ENCODE results near the gene IL1R2. TPM values are rescaled to one million over a fixed set of nuclear protein-coding genes. Genes with fewer than 3 reads are reported as not detected.

IL1R2 gene
- total RNA-seq, 2 experiments from 2014 or later, result 0.88 TPM; not detected in 1

GRCh38 chr2:101963198-101963597, 28.6 kb upstream of the IL1R2 start:
- Mint-ChIP-seq H3K27ac (no peak overlapping the region), H3K9me3 (ENCODE audit: low read depth) (peaks cover 5% of the 10 kb centered on the region), H3K4me3 (no peak overlapping the region), H3K27me3 (peaks cover 13% of the 10 kb centered on the region), H3K36me3 (peaks cover 3% of the 10 kb centered on the region), H3K4me1 (no peaks in the 10 kb centered on the region)
- CTCF ChIA-PET, result no interaction called here
- DNase-seq (peak; percentile 11), ATAC-seq (no peak)

GRCh38 chr2:101967826-101968513, 23.8 kb upstream of the IL1R2 start:
- Mint-ChIP-seq H3K27ac (no peak overlapping the region), H3K4me1 (peaks cover 7% of the 10 kb centered on the region)
- no peak for DNase-seq

GRCh38 chr2:101969723-101970122, 22.0 kb upstream of the IL1R2 start:
- Mint-ChIP-seq H3K36me3 (peaks cover 16% of the 10 kb centered on the region), H3K4me1 (peaks cover 18% of the 10 kb centered on the region), H3K27me3 (peaks cover 5% of the 10 kb centered on the region), H3K9me3 (ENCODE audit: low read depth) (peaks cover 15% of the 10 kb centered on the region), H3K27ac (no peak overlapping the region), H3K4me3 (no peak overlapping the region)
- no peak for ATAC-seq
- CTCF ChIA-PET, result no interaction called here
- no peak for DNase-seq

More at GRCh38 chr2:101967826-101968513, 23.8 kb upstream of the IL1R2 start:
- ATAC-seq, result no peak
- Mint-ChIP-seq H3K36me3 (peaks cover 13% of the 10 kb centered on the region), H3K4me3 (no peak overlapping the region), H3K9me3 (ENCODE audit: low read depth) (peaks cover 9% of the 10 kb centered on the region), H3K27me3 (peaks cover 13% of the 10 kb centered on the region)
- CTCF ChIA-PET, result no interaction called here

DNA sequence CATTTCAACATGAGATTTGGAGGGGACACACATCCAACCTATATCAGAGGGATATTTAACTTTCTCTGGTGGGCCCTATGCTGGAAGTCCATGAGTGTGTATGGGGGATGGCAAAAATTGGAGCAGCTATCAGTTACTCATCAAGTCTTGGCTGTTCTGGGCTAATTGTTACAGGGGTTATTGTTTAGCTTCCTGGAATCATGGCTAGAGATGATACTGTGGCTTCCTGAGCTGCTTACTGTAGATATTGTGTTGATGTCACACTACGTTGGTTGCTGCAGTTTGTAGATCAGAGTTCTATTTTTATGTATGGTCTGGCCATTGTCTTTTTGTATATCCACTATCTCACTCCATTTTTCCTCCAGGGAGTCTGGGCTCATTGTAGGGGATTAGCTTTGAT, 20.9 kb upstream of the IL1R2 start:
- DNase-seq, result no peak
- Mint-ChIP-seq H3K4me1 (peaks cover 18% of the 10 kb centered on the region), H3K36me3 (peaks cover 16% of the 10 kb centered on the region), H3K4me3 (no peak overlapping the region), H3K9me3 (ENCODE audit: low read depth) (peaks cover 15% of the 10 kb centered on the region), H3K27me3 (peaks cover 5% of the 10 kb centered on the region), H3K27ac (no peak overlapping the region)
- no peak for ATAC-seq
- CTCF ChIA-PET, result no interaction called here

- Mint-ChIP-seq H3K27me3 (peaks cover 5% of the 10 kb centered on the region), H3K4me1 (peaks cover 18% of the 10 kb centered on the region), H3K9me3 (ENCODE audit: low read depth) (peaks cover 15% of the 10 kb centered on the region), H3K36me3 (peaks cover 16% of the 10 kb centered on the region), H3K27ac (no peak overlapping the region), H3K4me3 (no peak overlapping the region)
- CTCF ChIA-PET, result interaction anchor here (1.0 kb wide), 1 partner anchor 49 kb away, joined by 3 read pairs; no protein-coding TSS in a partner anchor
- ATAC-seq (no peak), DNase-seq (no peak)
Observed at GRCh38 chr2:101971836-101972235, 19.9 kb upstream of the IL1R2 start.

DNA sequence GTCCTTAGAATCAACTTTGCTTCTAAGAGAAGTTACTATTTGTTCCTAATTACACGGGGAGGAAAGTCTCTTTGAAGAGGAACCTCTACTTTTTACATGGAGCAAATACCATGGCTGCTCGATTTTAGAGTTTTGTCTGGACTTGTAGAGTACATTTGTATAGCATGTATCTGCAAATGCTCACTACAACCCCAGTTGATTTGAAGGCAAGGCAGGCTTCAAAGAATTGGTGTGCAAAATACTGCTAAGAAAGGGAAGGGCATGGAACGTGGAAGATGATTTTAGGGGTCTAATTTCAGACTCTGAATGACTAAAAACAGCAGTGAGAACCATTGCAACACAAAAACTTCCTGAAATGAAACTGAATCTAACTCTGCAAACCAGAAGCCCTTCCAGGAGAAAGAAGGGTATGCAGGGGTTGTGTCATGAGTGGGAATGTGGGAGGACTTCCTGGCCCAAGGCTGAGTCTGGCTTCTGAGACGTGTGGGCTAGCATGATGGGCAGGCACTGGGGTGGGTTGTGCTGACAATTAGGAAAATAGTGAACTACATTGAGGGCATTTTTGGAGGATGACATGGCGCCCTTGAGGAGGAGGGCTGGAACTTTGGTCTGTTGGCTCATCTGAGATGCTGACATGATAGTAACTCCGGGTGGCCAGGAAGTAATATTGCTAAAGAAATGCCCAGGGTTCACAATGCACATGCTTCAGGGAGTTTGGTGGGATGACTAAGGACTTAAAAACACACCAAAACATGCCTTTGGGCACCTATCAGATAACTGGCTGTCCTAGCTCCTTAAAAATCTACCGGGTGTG, 18.9 kb upstream of the IL1R2 start:
- ATAC-seq (no peak), DNase-seq (no peak)
- Mint-ChIP-seq H3K4me1 (peaks cover 18% of the 10 kb centered on the region), H3K27me3 (no peaks in the 10 kb centered on the region), H3K9me3 (ENCODE audit: low read depth) (peaks cover 15% of the 10 kb centered on the region), H3K4me3 (no peak overlapping the region), H3K27ac (no peak overlapping the region), H3K36me3 (peaks cover 16% of the 10 kb centered on the region)
- CTCF ChIA-PET, result interaction anchor here (1.0 kb wide), 1 partner anchor 48 kb away, joined by 3 read pairs; no protein-coding TSS in a partner anchor

GRCh38 chr2:101974663-101975062, 17.1 kb upstream of the IL1R2 start:
- Mint-ChIP-seq H3K4me1 (peaks cover 18% of the 10 kb centered on the region), H3K36me3 (peaks cover 16% of the 10 kb centered on the region), H3K9me3 (ENCODE audit: low read depth) (peaks cover 15% of the 10 kb centered on the region), H3K4me3 (no peak overlapping the region), H3K27ac (no peak overlapping the region), H3K27me3 (no peaks in the 10 kb centered on the region)
- CTCF ChIA-PET, result no interaction called here
- DNase-seq, result no peak
- ATAC-seq, result no peak

- H3K9me3 Mint-ChIP-seq (ENCODE audit: low read depth), result peaks cover 12% of the 10 kb centered on the region
- H3K27ac Mint-ChIP-seq, result no peak overlapping the region
- CTCF ChIA-PET, result interaction anchor here (1.0 kb wide), 1 partner anchor 45 kb away, joined by 3 read pairs; no protein-coding TSS in a partner anchor
- peaks cover 13% of the 10 kb centered on the region for H3K36me3 Mint-ChIP-seq
- no peak overlapping the region for H3K4me3 Mint-ChIP-seq
- DNase-seq (no peak), ATAC-seq (no peak)
- H3K27me3 Mint-ChIP-seq, result no peaks in the 10 kb centered on the region
- peaks cover 18% of the 10 kb centered on the region for H3K4me1 Mint-ChIP-seq
Observed at GRCh38 chr2:101975171-101975870, 16.4 kb upstream of the IL1R2 start.

DNA sequence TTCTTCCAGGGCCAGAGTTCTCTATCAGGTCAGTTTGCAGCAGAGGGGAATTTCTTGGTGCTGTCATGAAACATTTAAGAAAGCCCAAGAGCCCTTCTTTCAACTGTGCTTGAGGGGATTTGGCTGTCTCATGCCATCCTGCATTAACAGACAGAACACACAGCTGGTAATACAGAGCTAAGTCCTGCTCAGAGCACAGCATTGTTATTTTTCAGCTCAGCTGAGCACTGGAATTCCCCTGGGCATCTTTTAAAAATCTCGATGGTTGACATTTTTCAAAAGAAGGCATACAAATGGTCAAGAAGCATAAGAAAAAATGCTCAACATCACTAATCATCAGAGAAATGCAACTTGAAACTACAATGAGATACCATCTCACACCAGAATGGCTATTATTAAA, 14.9 kb upstream of the IL1R2 start:
- H3K36me3 Mint-ChIP-seq, result peaks cover 3% of the 10 kb centered on the region
- no peak for ATAC-seq

DNA sequence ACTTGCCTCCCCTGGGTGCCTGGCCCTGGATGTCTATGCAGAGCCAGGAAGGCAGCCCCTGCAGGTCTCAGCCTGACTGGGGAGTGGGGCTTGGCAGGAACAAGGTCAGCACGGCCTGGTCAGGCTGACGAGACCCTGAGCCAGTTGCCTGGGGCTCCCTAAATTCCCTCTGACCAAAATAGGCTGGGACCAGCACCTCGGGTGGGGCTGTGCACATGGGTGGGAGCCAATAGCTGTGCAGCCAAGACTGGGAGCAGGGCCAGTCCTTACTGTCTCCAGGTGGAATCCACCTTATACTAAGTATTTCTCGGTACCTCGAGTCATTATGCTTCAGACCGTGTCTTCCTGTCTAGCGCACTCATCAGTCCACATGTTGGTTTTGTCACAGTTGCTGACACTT, 11.4 kb upstream of the IL1R2 start:
- Mint-ChIP-seq H3K4me1 (peaks cover 5% of the 10 kb centered on the region), H3K27me3 (no peaks in the 10 kb centered on the region)

More for the DNA sequence above, 14.9 kb upstream of the IL1R2 start:
- Mint-ChIP-seq H3K4me3 (no peak overlapping the region), H3K27me3 (no peaks in the 10 kb centered on the region), H3K4me1 (peaks cover 23% of the 10 kb centered on the region), H3K9me3 (ENCODE audit: low read depth) (peaks cover 6% of the 10 kb centered on the region), H3K27ac (no peak overlapping the region)
- CTCF ChIA-PET, result interaction anchor here (1.3 kb wide), 1 partner anchor 264 kb away, joined by 3 read pairs; no protein-coding TSS in a partner anchor
- DNase-seq, result no peak

DNA sequence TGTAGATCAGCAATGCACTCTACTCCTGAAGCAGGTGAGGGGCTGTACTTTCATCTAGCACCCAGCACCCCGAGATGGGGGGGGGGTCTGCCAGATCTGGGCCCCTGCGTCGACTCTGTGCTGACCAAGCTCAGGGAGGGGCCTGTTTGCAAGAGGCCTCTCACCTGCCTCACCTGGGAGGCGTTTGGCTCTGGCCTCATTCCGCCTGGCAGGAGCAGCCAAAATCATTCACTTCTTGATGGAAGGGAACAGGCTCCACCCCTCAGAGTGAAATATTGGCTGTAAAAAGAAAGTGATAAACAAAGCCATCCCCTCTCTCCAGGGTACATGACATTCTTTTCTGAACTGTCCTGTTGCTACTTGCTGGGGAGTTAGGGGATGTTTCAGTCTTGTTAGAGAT, 10.7 kb upstream of the IL1R2 start:
- Mint-ChIP-seq H3K36me3 (no peaks in the 10 kb centered on the region), H3K4me3 (no peak overlapping the region), H3K4me1 (peaks cover 6% of the 10 kb centered on the region), H3K27me3 (no peaks in the 10 kb centered on the region), H3K27ac (no peak overlapping the region), H3K9me3 (ENCODE audit: low read depth) (no peaks in the 10 kb centered on the region)
- ATAC-seq (no peak), DNase-seq (no peak)
- CTCF ChIA-PET, result no interaction called here

More for the DNA sequence above, 11.4 kb upstream of the IL1R2 start:
- Mint-ChIP-seq H3K9me3 (ENCODE audit: low read depth) (no peaks in the 10 kb centered on the region), H3K4me3 (no peak overlapping the region), H3K27ac (no peak overlapping the region), H3K36me3 (no peaks in the 10 kb centered on the region)
- ATAC-seq (no peak), DNase-seq (no peak)
- CTCF ChIA-PET, result no interaction called here

- H3K4me3 Mint-ChIP-seq, result no peak overlapping the region
- no peaks in the 10 kb centered on the region for H3K36me3 Mint-ChIP-seq
- no peaks in the 10 kb centered on the region for H3K27me3 Mint-ChIP-seq
- no peak overlapping the region for H3K27ac Mint-ChIP-seq
- ATAC-seq (peak; percentile 67), DNase-seq (peak; percentile 44)
- CTCF ChIA-PET, result no interaction called here
- H3K9me3 Mint-ChIP-seq (ENCODE audit: low read depth), result no peaks in the 10 kb centered on the region
- H3K4me1 Mint-ChIP-seq, result peaks cover 11% of the 10 kb centered on the region
Observed at GRCh38 chr2:101981504-101981903, 10.3 kb upstream of the IL1R2 start.

DNA sequence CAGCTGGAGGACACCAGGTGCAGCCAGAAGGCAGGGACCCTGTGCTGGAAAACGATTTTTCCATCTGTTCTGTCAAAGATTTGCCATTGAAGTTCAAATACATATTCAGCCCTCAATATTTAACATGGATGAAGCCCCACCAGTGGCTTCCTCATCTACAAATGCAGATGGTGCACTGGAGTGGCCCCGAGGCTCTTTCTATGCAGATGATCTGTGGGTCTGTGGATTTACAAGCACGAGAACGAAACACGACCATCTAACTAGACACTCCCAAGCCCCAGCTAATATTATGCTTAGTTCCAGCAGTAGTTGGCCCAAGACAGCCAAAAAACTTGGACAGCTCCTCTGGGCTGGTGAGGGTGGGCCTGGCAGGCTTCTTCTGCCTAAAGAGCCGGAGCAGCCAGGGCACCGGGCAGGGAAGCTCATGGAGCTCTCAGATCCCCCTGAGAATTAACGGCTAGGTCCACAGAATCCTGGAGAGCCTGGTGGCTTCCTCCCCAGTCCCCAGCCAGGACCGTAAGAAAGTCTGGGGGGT, 9.2 kb upstream of the IL1R2 start:
- ATAC-seq (no peak), DNase-seq (no peak)
- Mint-ChIP-seq H3K27me3 (no peaks in the 10 kb centered on the region), H3K4me3 (no peak overlapping the region), H3K36me3 (no peaks in the 10 kb centered on the region), H3K9me3 (ENCODE audit: low read depth) (no peaks in the 10 kb centered on the region), H3K27ac (no peak overlapping the region), H3K4me1 (peaks cover 20% of the 10 kb centered on the region)
- CTCF ChIA-PET, result no interaction called here
